Hepatic stellate cell (primary cell): ENCODE results near the gene BNIP2.
A peak's percentile ranks its signal among the peaks of the same experiment; 100 is the strongest.
"Not testable (repeated sequence)": the region's sequence is repeated elsewhere in the genome, so short reads cannot be mapped to it uniquely, and the experiment has no call there.

ENCODE experiments used
- DNase-seq: peaks from one replicate; pipeline ENCODE4 v3.0.0; 2011; ENCODE audit warnings: low spot score

Gene BNIP2

DNA sequence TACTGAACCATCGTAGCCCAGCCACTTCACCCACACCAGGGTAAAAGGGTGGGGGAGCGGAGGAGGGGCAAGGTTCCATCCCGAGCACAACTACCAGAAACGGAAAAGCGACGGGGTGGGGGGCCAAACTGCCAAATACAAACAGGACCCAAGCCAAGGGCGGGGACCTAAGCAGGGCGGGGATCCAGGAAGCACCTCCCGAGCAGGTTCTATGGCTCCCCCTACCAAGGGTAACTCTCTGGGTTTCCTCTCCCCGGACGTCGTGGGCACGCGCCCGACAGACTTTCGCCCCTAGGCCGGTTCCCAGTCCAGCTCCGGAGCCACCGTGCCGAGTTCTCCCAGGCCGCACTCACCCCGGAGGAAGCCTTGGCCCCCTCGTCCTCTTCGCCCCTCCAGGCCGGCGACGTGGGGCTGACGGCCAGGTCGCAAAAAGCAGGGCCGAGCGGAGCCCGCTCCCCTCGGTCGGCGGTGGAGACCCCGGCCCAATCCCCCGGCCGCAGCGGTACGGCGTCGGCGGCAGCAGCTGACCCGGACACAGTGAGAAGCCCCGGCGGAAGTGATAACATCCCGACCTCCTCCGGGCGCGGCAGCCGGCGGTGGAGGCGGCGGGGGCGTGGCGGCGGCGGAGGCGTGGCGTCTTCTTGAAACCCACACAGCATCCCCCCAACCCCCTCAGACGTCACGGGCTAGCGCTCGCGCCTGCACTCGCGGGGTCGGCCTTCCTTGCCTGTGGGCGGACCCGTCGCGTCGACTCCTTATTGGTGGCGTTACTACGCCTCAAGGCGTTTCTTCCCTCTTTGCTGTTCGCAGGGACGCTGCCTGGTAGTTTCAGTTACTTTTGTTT, at the start of gene BNIP2:
TSS of gene BNIP2 (minus strand) at position 539 of the 844 bp plus-strand sequence. CDS start 6,863 bp downstream, outside the sequence.
- peak; percentile 94 for DNase-seq

DNA sequence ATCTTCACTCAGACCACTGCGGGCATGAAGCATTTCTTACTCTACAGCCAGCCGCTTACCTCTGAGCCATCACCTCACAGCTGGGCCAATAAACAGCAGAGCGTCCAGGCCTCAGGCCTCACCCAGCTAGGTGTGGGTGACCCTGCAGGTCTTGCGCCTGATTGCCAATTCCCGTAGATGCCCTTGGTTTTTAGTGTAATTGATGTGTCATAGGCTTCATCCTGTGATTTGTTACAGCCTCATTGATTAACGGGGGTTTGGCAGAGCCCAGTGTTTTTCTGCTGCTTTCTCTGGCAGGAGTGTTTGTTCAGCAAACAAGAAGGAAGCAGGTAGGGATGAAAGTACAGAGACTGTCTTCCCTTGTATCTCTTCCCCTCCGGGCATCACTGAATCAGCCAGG, 49.6 kb upstream of the BNIP2 start:
- no peak for DNase-seq

- no peak for DNase-seq
These were observed 47.1 kb upstream of the BNIP2 start for GRCh38 chr15:59736181-59736580.

DNA sequence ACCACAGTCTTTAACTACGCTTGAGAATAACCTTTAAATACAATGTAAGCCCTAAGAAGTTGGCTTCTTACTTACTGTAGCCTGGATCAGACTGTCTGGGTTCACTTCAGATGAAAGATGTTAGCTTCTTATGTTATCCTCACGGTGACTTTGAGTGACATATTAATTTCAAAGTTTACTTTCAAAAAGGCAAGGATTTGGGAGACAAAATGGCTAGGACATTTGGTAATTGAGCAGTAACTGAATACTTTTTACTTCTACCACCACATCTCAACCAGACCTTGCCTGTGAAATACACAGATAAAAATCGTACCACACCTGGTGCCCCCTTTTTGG, 36.0 kb upstream of the BNIP2 start:
- no peak for DNase-seq

GRCh38 chr15:59723687-59724346, 34.7 kb upstream of the BNIP2 start:
- no peak for DNase-seq

DNA sequence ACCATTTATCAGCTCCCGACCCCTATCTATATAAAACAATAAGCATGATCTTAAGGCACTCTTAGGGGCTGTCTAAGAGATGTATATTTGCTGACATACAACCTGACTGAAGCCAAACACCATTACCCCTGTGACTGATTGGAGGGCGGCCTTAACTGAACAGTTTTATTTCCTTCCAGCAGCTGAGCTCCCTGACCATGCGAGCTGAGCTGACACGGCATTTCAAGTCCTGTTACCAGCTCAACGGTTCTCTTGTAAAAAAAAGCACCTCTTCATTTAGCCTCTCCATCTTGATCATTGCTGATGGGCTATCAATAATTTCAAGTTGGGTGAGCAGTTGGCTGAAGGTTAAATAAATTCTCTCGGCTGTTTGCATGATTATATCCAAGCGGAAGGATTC, 33.4 kb upstream of the BNIP2 start:
- DNase-seq: no peak

GRCh38 chr15:59722037-59722436, 32.9 kb upstream of the BNIP2 start:
- DNase-seq: no peak

DNA sequence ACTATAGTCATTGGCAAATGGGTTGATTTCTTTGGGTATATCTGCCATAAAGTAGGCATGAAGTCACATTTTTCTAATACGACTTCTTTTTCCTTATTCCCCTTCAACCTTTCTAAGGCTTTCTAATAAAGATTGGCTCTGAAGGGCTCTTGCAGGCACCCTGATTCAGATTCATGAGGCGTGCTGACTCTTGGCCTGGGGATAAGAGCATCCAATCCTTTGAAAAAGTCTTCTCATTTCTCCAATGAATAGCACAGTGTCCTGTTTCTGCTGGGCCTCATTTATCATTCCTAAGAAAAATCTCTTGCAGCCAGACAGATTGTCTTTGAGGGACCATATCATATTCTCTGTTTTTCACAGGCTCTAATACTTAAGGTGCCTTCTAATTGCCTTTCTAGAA, 32.3 kb upstream of the BNIP2 start:
- no peak for DNase-seq

DNA sequence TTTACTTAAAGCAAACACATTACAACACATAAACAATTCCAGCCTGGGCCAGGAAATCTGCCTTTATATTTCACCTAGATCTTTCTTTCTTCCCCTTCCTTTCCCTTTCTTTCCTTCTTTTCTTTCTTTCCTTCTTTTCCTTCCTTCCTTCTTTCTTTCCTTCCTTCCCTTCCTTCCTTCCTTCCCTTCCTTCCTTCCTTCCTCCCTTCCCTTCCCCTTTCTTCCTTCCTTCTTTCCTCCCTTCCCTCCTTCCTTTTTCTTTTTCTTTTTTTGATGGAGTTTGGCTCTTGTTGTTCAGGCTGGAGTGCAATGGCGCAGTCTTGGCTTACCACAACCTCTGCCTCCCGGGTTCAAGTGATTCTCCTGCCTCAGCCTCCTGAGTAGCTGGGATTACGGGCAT, 24.1 kb upstream of the BNIP2 start:
- no peak for DNase-seq

DNA sequence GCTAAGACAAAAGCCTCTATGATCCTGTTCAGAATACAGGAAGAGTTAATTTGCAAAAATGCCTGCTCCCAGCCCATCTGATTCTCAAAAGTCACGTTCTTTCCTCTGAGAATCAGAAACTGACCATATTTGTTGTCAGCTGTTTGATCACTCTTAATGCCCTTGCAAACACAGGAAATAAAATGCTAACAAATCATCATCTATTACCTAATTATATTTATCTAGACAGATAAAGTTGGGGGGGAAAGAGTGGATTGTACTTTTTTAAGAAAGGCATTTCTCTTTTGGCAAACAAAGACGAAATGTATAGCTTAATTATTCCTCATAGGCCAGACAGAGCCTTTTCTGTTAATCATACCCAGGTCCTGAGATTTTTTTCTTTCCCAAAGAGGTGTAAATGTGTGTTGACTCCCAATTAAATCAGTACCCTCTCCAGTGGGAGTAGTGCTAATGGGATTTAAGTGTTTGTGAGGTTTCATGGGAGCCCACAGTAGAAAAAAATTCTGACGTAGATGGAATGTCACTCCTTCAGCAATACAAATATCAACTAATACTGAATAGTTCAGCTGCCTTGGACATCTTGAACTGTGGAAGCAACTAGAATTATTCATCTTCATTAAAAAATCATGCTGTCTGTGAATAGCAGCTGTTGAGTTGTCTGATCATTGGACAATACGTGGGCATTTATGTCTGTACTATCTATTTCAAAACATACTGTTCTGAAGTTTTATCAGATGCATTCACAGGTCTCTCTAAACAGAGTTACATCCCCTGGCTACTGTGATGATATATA, 22.5 kb upstream of the BNIP2 start:
- DNase-seq: no peak

DNA sequence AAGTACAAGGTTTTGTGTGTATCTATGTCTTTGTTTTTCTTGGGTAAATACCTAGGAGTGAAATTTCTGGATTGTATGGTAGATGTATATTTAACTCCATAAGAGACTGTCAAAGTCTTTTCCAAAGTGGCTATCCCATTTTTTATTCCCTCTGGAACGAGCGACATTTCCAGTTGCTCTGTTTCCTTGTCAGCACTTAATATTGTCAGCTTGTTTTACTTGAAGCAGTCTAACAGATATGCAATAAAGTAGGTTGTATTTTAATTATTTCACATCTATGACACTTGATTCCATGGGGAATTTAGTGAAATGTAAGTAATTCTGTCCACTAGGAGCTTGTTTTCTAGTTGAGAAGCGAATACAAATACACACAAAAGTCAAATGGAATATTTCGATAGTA, 18.5 kb upstream of the BNIP2 start:
- DNase-seq: no peak

- no peak for DNase-seq
These were observed 15.1 kb upstream of the BNIP2 start for GRCh38 chr15:59703979-59704796.

GRCh38 chr15:59702351-59702750, 13.2 kb upstream of the BNIP2 start:
- no peak for DNase-seq

DNA sequence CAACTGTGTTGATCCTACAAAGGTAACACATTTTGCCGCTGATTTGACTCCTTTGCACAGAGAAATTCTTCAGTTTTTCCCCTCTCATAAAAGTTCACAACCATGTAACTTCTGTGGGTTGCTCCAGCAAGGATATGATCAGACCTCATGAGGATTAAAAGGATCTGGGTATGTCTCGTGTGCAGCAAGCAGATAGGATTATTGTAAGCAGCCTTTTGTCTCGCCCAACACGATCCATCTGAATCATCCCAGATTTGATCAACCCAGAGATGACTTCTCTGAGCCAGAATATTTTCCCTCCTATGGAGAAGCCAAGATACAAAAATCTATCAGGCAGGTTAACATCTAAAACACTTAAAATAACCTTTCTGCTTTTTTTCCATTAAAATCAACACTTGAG, 12.8 kb upstream of the BNIP2 start:
- no peak for DNase-seq

- no peak for DNase-seq
These were observed 10.8 kb upstream of the BNIP2 start for GRCh38 chr15:59699810-59700431.

GRCh38 chr15:59698065-59698464, 8.9 kb upstream of the BNIP2 start:
- not testable (repeated sequence) for DNase-seq

- DNase-seq: no peak
These were observed 7.2 kb upstream of the BNIP2 start for GRCh38 chr15:59696332-59696731.

GRCh38 chr15:59694779-59695178, 5.7 kb upstream of the BNIP2 start:
- no peak for DNase-seq

DNA sequence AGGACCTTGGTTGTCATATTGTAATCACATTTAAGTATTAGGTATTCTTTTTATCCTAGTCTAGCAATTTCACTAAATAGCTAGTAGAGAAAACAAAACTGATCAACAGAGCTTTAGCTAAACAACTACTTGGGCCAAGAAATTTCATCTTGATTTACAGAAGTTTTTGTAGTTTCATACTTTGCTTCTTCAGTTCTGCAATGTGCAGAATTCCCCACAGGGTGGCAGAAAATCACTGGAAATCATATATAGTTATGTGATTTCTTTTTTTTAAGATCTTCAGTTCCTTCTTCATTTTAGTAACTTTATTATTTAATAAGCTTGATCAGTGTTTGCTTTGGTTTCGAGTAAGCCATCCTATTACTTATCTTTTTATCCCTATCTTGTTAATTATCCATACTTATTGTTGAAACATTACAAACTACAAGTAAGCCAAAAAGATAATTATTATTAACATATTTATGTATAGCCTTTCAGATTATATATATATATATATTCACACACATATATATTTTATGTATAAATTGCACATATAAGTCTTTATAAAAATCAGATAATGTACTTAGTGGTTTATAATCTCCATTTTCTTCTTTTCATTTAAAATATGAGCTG, 2.2 kb upstream of the BNIP2 start:
- peak; percentile 36 for DNase-seq

DNA sequence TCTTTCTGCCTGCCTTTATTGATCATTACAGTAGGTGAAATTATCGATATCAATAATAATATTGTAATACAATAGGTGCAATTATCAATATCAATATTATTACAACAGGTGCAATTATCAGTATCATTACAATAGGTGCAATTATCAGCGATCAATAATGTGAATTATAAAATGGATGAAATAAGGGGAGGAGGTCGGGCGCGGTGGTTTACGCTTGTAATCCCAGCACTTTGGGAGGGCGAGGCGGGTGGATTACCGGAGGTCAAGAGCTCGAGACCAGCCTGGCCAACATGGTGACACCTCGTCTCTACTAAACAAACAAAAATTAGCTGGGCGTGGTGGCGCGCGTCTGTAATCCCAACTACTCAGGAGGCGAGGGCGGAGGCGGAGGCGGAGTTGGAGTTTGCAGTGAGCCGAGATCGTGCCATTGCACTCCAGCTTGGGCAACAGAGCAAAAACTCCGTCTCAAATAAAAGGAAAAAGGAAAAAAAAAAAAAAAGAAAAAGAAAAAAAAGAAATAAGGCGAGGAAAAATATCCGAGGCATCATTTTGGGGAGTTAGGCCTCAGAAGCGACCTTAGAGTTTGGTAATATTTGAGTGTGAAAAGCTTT, 611 bp upstream of the BNIP2 start:
- no peak for DNase-seq

DNA sequence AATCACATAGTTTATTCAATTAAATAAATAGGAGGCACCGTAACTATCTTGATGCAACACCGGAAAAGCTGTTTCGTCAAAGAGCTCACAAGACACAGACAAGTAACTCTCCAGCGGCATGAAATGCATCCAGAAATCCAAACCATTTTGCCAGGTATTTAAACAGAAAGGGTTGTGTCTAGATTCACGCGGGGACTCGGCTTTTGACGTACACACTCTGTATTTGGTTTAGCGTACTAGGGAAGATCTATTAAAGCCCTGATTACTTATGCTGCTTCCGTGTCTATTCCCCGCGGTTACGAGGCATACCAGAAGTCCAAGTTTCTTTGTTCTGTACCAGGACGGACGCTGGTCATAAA, 718 bp downstream of the BNIP2 start:
- peak; percentile 23 for DNase-seq
